Measurements from ENCODE around the gene HPCAL1.

The HPCAL1 gene

GRCh38 chr2:10354399-10354798, 51.7 kb downstream of the HPCAL1 start:
- no peaks in the 10 kb centered on the region for H3K79me2 ChIP-seq (ENCODE audit: insufficient read depth, low read length)
- H3K9me2 ChIP-seq (replicated peaks; ENCODE audit: insufficient read depth, low read length) = no peaks in the 10 kb centered on the region
- H3K27me3 ChIP-seq (ENCODE audit: low read length) = no peaks in the 10 kb centered on the region
- no peak overlapping the region for H3K9ac ChIP-seq (ENCODE audit: low read length)
- H3K36me3 ChIP-seq (ENCODE audit: low read length) = no peaks in the 10 kb centered on the region
- no peak overlapping the region for H2AFZ ChIP-seq (ENCODE audit: low read depth, low read length, severe bottlenecking)
- H3K9me3 ChIP-seq (ENCODE audit: insufficient read depth, low read length) = no peaks in the 10 kb centered on the region
- no peak overlapping the region for H3K4me3 ChIP-seq (ENCODE audit: insufficient read depth, low read length, poor library complexity, severe bottlenecking)
- H3F3A ChIP-seq (ENCODE audit: insufficient read depth) = no peaks in the 10 kb centered on the region
- TF ChIP-seq EZH2phosphoT487 (conservative IDR thresholded peaks at IDR 0.05; ENCODE audit: low read length) = no peak
- TF ChIP-seq CTCF (IDR thresholded peaks at IDR 0.05; ENCODE audit: insufficient read depth, low read length, poor library complexity, severe bottlenecking) = no peak
- H3K4me2 ChIP-seq (ENCODE audit: low read depth, low read length, poor library complexity, severe bottlenecking) = no peak overlapping the region
- no peaks in the 10 kb centered on the region for H4K20me1 ChIP-seq (ENCODE audit: low read depth, low read length)
- no peak overlapping the region for H3K27ac ChIP-seq (ENCODE audit: low read depth, low read length)

- Histone ChIP-seq H2AFZ (ENCODE audit: low read depth, low read length, severe bottlenecking) (no peak overlapping the region), H3K4me2 (ENCODE audit: low read depth, low read length, poor library complexity, severe bottlenecking) (no peak overlapping the region), H3K36me3 (ENCODE audit: low read length) (no peaks in the 10 kb centered on the region), H3K9me3 (ENCODE audit: insufficient read depth, low read length) (no peaks in the 10 kb centered on the region), H3K79me2 (ENCODE audit: insufficient read depth, low read length) (no peaks in the 10 kb centered on the region), H3K9ac (ENCODE audit: low read length) (no peak overlapping the region), H3K27ac (ENCODE audit: low read depth, low read length) (no peak overlapping the region), H3F3A (ENCODE audit: insufficient read depth) (no peaks in the 10 kb centered on the region), H3K27me3 (ENCODE audit: low read length) (no peaks in the 10 kb centered on the region), H3K9me2 (replicated peaks; ENCODE audit: insufficient read depth, low read length) (no peaks in the 10 kb centered on the region), H4K20me1 (ENCODE audit: low read depth, low read length) (no peaks in the 10 kb centered on the region), H3K4me3 (ENCODE audit: insufficient read depth, low read length, poor library complexity, severe bottlenecking) (no peak overlapping the region)
- TF ChIP-seq CTCF (IDR thresholded peaks at IDR 0.05; ENCODE audit: insufficient read depth, low read length, poor library complexity, severe bottlenecking) (no peak), EZH2phosphoT487 (conservative IDR thresholded peaks at IDR 0.05; ENCODE audit: low read length) (no peak)
Observed at GRCh38 chr2:10355471-10356438, 53.1 kb downstream of the HPCAL1 start.

- H3F3A ChIP-seq (ENCODE audit: insufficient read depth) = no peaks in the 10 kb centered on the region
- H4K20me1 ChIP-seq (ENCODE audit: low read depth, low read length) = no peaks in the 10 kb centered on the region
- H3K4me3 ChIP-seq (ENCODE audit: insufficient read depth, low read length, poor library complexity, severe bottlenecking) = no peak overlapping the region
- no peaks in the 10 kb centered on the region for H3K79me2 ChIP-seq (ENCODE audit: insufficient read depth, low read length)
- no peak overlapping the region for H3K9ac ChIP-seq (ENCODE audit: low read length)
- no peak for TF ChIP-seq EZH2phosphoT487 (conservative IDR thresholded peaks at IDR 0.05; ENCODE audit: low read length)
- H3K4me2 ChIP-seq (ENCODE audit: low read depth, low read length, poor library complexity, severe bottlenecking) = no peak overlapping the region
- no peak overlapping the region for H3K27ac ChIP-seq (ENCODE audit: low read depth, low read length)
- H3K9me2 ChIP-seq (replicated peaks; ENCODE audit: insufficient read depth, low read length) = no peaks in the 10 kb centered on the region
- no peak overlapping the region for H2AFZ ChIP-seq (ENCODE audit: low read depth, low read length, severe bottlenecking)
- no peaks in the 10 kb centered on the region for H3K36me3 ChIP-seq (ENCODE audit: low read length)
- no peaks in the 10 kb centered on the region for H3K27me3 ChIP-seq (ENCODE audit: low read length)
- no peaks in the 10 kb centered on the region for H3K9me3 ChIP-seq (ENCODE audit: insufficient read depth, low read length)
Observed at GRCh38 chr2:10356439-10356811, 53.7 kb downstream of the HPCAL1 start.

All from SU-DHL-6 (cell line).